ENCODE measurements around the gene PFDN4.
"Not testable (repeated sequence)": the region's sequence is repeated elsewhere in the genome, so short reads cannot be mapped to it uniquely, and the experiment has no call there.

Gene PFDN4

DNA sequence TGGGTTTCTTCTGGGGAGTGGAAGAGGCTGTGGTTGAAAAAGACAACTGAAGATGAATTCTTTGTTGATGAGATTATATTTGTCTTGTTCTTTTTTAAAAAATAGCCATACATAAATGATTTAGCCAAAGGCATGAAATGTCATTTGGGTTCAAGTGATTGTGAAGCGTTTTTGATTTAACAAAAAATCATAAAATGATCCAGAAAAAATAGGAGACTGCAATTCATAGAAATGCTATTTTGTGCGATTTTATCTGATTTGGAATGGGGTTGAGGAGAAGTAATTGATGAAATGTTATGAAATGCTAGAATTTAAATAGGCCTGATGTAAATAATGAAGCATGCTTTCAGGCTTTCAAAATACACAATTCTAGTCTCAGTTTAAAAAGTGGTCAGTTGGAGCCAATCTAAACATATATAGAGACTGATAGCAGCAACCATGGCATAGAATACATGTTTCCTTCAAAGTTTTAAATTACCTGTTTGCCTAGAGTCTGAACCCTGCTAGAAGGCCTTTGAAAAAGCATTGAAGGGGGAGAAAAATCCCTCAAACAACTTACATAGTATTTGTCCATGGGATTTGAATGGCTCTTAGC is 21.8 kb downstream of the PFDN4 start:
- no peak for DNase-seq

DNA sequence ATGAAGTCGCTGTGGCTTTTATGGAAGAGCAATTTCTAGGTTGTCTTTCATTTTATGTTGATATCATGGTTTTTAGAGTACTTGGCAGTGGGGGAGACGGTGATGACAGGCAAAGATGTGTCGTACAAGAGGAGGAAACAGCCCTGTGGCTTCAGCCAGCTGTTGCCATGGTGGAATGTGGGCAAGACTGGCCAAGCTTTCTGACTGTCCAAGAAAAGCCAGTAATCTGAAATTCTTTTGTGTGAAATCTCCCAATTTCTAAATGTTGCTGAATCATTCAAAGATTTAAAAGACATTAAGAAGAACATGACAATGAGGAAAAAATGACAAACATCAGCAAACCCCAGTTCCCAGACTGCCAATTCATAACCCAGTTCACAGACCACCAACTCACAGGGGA is 23.1 kb downstream of the PFDN4 start:
- DNase-seq: no peak

DNA sequence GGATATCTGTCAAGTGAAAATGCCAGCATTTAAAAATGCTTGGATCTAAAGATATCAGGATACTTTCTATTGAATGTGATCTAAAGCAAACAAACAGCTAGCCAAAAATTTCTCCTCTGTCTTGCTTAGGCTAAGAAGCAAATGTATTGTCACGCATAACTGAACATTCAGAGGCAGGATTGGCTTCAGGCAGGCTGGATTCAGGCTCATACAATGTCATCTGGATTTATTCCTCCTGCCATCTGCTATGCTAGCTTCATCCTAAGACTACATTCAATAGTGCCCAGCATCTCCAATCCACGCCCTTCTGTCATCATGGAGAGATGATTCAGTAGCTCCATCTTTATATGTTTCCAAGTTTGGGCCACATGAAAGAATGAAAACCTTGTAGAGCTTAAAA is 27.1 kb downstream of the PFDN4 start:
- no peak for DNase-seq

DNA sequence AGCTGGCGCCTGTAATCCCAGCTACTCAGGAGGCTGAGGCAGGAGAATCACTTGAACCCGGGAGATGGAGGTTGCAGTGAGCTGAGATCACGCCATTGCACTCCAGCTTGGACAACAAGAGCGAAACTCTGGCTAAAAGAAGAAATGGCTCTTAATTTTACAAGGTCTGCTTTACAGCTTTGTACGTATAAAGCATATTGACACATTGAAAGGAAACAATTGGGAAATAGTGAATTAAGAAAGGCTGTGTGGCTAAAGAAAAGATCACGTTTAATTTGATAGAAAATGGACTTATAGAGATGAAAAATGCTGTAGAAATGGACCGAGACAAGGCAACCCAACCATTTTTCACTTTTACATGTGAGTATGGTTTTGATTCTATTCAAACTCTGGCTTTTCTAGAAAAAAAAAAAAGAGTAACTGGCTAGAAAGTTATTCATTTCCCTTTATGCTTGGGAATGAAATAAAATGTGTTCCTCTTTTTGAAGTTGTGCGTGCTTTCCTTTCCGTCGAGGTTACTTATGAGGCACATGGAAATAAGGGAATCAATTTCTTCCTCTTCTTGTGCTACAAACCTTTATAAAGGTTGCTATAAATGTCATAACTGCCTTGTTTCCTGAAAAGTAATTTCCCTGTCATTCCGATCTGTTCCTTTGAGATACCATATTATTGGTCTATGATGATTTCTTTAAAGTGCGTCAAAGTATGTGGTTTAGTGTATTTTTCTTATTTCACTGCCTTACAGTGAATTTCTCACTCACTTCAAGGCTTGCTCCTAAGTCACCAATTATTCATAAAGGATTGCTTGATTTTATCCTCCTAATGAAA is 29.4 kb downstream of the PFDN4 start:
- DNase-seq: no peak

DNA sequence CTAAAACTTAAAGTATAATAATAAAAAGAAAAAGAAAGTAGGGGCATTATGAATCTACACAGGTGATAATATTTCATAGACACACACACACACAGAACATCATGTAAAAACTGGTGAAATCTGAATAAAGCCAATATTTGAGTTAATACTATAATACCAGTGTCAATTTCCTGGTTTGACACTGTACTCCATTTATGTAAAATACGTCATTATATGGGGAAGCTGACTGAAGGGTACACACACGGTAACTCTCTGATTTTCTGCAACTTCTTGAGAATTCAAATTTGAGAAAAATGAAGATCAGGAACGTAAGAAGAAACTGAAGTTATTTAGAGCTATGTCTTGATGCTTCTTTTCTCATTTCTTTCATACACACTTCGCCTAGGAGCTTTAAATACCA is 36.2 kb downstream of the PFDN4 start:
- no peak for DNase-seq

GRCh38 chr20:54248705-54249104 is 40.8 kb downstream of the PFDN4 start:
- not testable (repeated sequence) for DNase-seq

DNA sequence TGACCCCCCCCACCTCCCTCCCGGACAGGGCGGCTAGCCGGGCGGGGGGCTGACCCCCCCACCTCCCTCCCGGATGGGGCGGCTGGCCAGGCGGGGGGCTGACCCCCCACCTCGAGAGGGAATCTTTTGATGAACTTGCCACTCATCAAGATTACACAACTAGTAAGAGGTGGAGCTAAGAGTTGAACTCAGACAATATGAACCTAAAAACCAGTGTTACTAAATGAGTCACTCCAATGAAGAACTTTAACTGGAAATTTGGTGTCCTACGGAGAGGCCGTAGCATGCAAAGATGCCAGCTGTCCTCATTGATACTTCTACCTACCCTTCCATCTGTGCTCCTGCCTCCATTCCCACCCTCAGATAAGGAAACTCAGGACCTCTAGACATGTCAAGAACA is 42.8 kb downstream of the PFDN4 start:
- DNase-seq: no peak

DNA sequence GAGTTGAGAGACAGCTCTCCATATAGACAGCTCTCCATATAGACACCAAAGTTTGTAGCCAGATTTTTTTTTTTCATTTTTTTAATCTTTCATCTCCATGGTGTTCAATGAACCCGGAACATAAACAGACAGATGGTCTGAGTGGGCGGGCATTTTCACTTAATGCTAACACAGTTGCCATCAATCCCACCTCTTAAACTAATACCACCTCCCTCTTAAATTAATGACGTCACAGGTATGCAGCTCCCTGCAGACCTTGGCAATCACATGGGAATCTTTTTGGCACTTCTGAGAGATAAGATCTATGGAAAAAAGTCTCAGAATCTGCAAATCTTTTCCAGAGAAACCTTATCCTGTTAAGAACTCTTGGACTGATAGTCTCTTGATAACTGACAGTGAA is 43.2 kb downstream of the PFDN4 start:
- no peak for DNase-seq

GRCh38 chr20:54254596-54254995 is 46.7 kb downstream of the PFDN4 start:
- no peak for DNase-seq

DNA sequence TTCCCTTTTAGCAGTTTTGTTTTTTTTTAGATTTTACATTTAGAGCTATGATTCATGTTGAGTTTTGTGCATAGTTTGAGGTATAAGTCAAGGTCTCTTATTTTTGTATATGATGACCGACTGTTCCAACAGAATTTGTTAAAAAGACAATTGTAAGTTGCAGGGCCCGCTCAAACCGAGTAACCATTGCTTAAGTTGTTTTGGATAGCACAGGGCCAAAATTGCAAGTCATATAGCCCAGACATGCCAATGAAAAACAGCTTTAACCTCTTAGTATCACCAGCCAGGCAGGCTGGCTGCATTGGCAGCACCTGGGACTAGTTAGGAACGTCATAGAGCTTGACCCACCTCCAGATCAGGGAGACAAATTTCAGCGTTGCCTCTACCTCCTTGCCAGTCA is 47.3 kb downstream of the PFDN4 start:
- DNase-seq: no peak

DNA sequence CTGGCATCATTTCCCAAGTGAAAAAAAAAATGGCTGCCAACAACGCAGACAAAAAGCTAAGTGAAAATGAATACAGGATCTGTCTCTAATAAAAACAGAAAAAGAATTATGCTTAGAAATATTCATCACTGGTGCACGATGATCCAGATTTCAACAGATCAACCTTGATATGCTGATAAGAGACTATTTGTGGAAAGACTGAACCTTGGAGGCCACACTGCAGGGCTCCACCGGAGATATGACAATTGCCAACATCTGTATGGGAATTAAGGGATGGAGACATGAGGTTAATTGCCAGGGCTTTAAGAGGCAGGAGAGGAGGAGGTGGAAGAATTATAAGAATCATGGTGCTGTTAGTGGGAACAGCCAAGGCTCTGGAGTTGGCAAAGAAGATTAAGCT is 48.3 kb downstream of the PFDN4 start:
- no peak for DNase-seq

DNA sequence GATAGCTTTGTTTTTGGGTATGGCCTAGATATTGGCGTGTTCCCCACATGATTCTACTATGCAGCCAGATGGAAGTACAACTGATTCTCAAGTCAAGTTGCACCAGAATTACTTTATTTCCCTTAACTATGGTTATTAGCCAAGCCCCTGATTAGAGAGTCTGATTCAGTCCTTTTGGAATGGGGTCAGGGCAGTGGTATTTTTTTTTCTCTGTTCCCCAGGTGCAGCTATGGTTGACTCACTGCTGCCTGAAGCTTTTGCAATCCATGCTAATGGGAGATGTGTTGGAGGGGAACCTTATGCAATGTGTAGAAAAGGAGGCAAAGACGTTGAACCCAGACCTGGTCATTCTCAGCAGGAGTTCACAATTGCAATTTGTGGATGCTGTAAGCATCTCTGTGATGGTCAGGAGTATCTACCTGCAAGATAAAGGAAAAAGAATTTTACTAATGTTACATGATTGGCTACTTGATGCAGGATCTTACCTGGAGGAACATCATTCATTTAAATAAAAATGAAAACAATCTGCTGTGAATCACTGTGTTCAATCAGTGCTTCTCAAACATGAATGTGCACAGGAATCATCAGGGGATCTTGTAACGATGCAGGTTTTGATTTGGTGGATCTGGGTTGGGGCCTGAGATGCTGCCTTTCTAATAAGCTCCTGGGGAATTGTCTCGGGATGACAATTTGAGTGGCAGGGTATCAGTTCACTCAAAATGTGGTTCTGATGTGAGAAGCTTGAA is 49.4 kb downstream of the PFDN4 start:
- no peak for DNase-seq

GRCh38 chr20:54260116-54260515 is 52.2 kb downstream of the PFDN4 start:
- no peak for DNase-seq

DNA sequence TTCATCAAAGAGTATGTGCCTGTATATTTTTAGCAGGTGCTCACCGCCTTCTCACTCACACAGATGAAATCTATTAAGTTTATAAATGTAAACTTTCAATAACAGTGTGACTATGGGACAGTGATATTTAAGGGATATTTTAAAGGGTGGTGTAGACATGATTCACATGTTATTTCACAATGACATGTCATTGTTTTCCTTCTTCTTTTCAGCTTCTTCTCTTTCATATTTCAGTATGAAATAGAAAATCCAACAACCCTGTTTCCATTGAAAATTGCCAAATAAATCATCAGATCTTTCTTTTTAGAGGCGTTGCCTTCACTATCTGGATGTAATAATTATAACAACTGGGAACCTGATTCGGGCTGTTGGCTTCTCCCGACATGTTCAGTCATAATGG is 54.8 kb downstream of the PFDN4 start:
- DNase-seq: no peak

- no peak for DNase-seq
Observed at GRCh38 chr20:54263116-54263690, 55.3 kb downstream of the PFDN4 start.

DNA sequence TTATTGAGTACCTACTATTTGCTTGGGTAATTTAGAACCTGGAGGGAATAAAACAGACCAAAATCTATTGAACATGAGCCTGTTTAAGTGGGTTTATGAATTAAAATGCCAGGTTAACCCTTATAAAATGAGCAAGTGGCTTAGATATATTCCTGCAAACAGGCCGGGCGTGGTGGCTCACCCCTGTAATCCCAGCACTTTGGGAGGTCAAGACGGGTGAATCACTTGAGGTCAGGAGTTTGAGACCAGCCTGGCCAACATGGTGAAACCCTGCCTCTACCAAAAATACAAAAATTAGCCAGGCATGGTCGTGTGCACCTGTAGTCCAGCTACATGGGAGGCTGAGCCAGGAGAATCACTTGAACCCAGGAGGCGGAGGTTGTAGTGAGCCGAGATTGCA is 57.9 kb downstream of the PFDN4 start:
- not testable (repeated sequence) for DNase-seq

DNA sequence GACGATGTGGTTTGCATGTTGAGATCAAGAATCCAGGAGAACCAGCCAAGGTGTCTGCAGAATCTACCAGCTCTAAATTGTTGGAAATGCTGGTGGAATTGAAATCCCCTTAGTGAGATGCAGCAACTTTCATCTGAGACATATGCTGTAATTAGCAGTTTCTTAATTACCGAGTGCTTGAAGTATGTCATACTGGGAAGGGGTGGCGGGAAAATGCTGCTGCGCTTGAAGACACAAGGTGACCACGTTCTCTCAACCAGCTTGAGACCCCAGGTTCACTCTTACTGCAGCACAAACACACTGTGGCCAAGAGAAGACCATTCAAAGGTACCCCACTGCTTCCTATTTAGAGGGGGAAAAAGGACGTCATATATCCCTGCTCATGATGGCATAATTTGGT is 59.0 kb downstream of the PFDN4 start:
- no peak for DNase-seq

GRCh38 chr20:54267483-54268003 is 59.7 kb downstream of the PFDN4 start:
- no peak for DNase-seq

DNA sequence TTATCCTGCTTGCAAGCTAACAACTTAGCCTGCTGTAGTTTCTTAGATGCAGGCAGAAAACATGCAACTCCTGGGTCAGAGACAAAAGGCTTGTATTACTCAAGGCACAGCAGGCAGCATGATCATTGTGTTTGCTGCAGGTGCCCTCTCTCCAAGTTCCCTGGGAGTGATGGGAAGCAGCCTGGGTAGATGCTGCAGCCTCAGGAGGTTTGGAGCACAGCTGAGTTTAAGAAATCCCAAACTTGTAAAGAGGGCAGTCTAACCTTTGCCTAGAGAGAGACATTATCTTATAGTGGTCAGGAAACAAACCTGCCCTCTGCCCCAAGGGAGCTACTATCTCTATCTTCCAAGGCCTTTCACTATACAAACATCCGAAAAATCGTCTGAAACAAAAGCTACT is 61.1 kb downstream of the PFDN4 start:
- DNase-seq: no peak

Data from CD4-positive, alpha-beta T cell treated with Interferon gamma for 1 hour (primary cell).